OCI-LY1 (cell line): ENCODE data around the gene CCR7.

Source experiments
- H2AFZ ChIP-seq: fragments of 200-600 bp; sonication (generic), shearing (Covaris generic); 2 replicates; pipeline ENCODE4 v1.6.0; 2014; ENCODE audit warnings: antibody characterized with exemption, mild to moderate bottlenecking, low read length
- H3F3A ChIP-seq: fragments of 200-600 bp; sonication (generic), shearing (Covaris generic); 2 replicates; pipeline ENCODE4 v1.6.0; 2014; ENCODE audit warnings: mild to moderate bottlenecking, antibody characterized with exemption, low read length, moderate library complexity; ENCODE audit not compliant: insufficient read depth
- H3K27ac ChIP-seq: fragments of 200-600 bp; sonication (generic); 2 replicates; pipeline ENCODE4 v1.5.1; 2014; ENCODE audit warnings: low read length, mixed run types, mild to moderate bottlenecking, low read depth; ENCODE audit not compliant: poor library complexity, severe bottlenecking
- H3K27me3 ChIP-seq: fragments of 200-600 bp; sonication (generic); 2 replicates; pipeline ENCODE4 v1.6.0; 2014; ENCODE audit warnings: antibody characterized with exemption, mild to moderate bottlenecking, low read length, moderate library complexity; ENCODE audit not compliant: insufficient read depth
- H3K36me3 ChIP-seq: fragments of 200-600 bp; sonication (generic); 2 replicates; pipeline ENCODE4 v1.6.1; 2014; ENCODE audit warnings: mild to moderate bottlenecking, antibody characterized with exemption, low read length, moderate library complexity, mixed read lengths; ENCODE audit not compliant: insufficient read depth
- H3K4me1 ChIP-seq: fragments of 200-600 bp; sonication (generic); 2 replicates; pipeline ENCODE4 v1.5.1; 2014; ENCODE audit warnings: mild to moderate bottlenecking, low read length, moderate library complexity; ENCODE audit not compliant: insufficient read depth, severe bottlenecking
- H3K4me2 ChIP-seq: fragments of 200-600 bp; sonication (generic), shearing (Covaris generic); 2 replicates; pipeline ENCODE4 v1.6.1; 2014; ENCODE audit warnings: low read length
- H3K4me3 ChIP-seq: fragments of 200-600 bp; sonication (generic); 2 replicates; pipeline ENCODE4 v1.5.1; 2014; ENCODE audit warnings: low read length, low read depth, mild to moderate bottlenecking, mixed read lengths; ENCODE audit not compliant: poor library complexity, severe bottlenecking
- H3K79me2 ChIP-seq: fragments of 200-600 bp; shearing (Covaris generic); 2 replicates; pipeline ENCODE4 v1.6.1; 2016; ENCODE audit warnings: mixed run types, low read length, mixed read lengths; ENCODE audit not compliant: insufficient read depth
- H3K9ac ChIP-seq: fragments of 200-600 bp; sonication (generic), shearing (Covaris generic); 2 replicates; pipeline ENCODE4 v1.6.1; 2014; ENCODE audit warnings: mild to moderate bottlenecking, low read length, mixed read lengths
- H3K9me2 ChIP-seq: fragments of 200-600 bp; sonication (generic), shearing (Covaris generic); 2 replicates; pipeline ENCODE4 v1.6.1; 2014; ENCODE audit warnings: low read depth, mild to moderate bottlenecking, low read length, mixed read lengths
- H3K9me3 ChIP-seq: fragments of 200-600 bp; shearing (Covaris generic); 2 replicates; pipeline ENCODE4 v1.6.1; 2014; ENCODE audit warnings: low read length, mixed read lengths
- H4K20me1 ChIP-seq: fragments of 200-600 bp; sonication (generic), shearing (Covaris generic); 2 replicates; pipeline ENCODE4 v1.6.0; 2016; ENCODE audit warnings: mild to moderate bottlenecking, low read length; ENCODE audit not compliant: insufficient read depth
- CTCF ChIP-seq: fragments of 200-600 bp; sonication (generic), shearing (Covaris generic); IDR thresholded peaks from 2 replicates; pipeline ENCODE4 v1.5.1; 2017; ENCODE audit warnings: mild to moderate bottlenecking, antibody characterized with exemption, low read length, moderate library complexity, mixed read lengths
- EZH2 ChIP-seq: fragments of 200-600 bp; sonication (generic), shearing (Covaris generic); IDR thresholded peaks from 2 replicates; pipeline ENCODE4 v1.8.0; 2017; ENCODE audit warnings: borderline replicate concordance, mixed run types, mild to moderate bottlenecking, antibody characterized with exemption, low read length, moderate library complexity, mixed read lengths

The CCR7 gene

GRCh38 chr17:40612599-40613244 lies 47.5 kb upstream of the CCR7 start:
- Histone ChIP-seq H3K79me2 (no peaks in the 10 kb centered on the region), H3K36me3 (no peaks in the 10 kb centered on the region), H2AFZ (no peak overlapping the region), H4K20me1 (no peaks in the 10 kb centered on the region), H3K9ac (no peak overlapping the region), H3K9me2 (no peaks in the 10 kb centered on the region), H3K4me3 (no peak overlapping the region), H3K4me2 (no peak overlapping the region), H3K9me3 (no peaks in the 10 kb centered on the region), H3K4me1 (peaks cover 30% of the 10 kb centered on the region), H3K27ac (no peak overlapping the region), H3F3A (no peaks in the 10 kb centered on the region), H3K27me3 (no peaks in the 10 kb centered on the region)
- no peak for TF ChIP-seq EZH2
- no peak for TF ChIP-seq CTCF

GRCh38 chr17:40611840-40612474 lies 46.7 kb upstream of the CCR7 start:
- H3K36me3 ChIP-seq = no peaks in the 10 kb centered on the region
- TF ChIP-seq CTCF (no peak), EZH2 (no peak)
- H3F3A ChIP-seq = no peaks in the 10 kb centered on the region

GRCh38 chr17:40610359-40610758 lies 45.1 kb upstream of the CCR7 start:
- no peak overlapping the region for H3K4me3 ChIP-seq
- H3K9me2 ChIP-seq = no peaks in the 10 kb centered on the region
- H3K79me2 ChIP-seq = no peaks in the 10 kb centered on the region
- H4K20me1 ChIP-seq = no peaks in the 10 kb centered on the region
- H2AFZ ChIP-seq = no peak overlapping the region
- H3F3A ChIP-seq = no peaks in the 10 kb centered on the region
- no peak for TF ChIP-seq CTCF
- TF ChIP-seq EZH2 = no peak
- no peaks in the 10 kb centered on the region for H3K36me3 ChIP-seq
- peaks cover 22% of the 10 kb centered on the region for H3K4me1 ChIP-seq
- H3K4me2 ChIP-seq = no peak overlapping the region
- H3K27me3 ChIP-seq = no peaks in the 10 kb centered on the region
- H3K9ac ChIP-seq = no peak overlapping the region
- no peak overlapping the region for H3K27ac ChIP-seq
- no peaks in the 10 kb centered on the region for H3K9me3 ChIP-seq

More at GRCh38 chr17:40611840-40612474, 46.7 kb upstream of the CCR7 start:
- Histone ChIP-seq H3K9ac (no peak overlapping the region), H3K27ac (no peak overlapping the region), H3K9me2 (no peaks in the 10 kb centered on the region), H3K4me3 (no peak overlapping the region), H3K4me1 (peaks cover 32% of the 10 kb centered on the region), H4K20me1 (no peaks in the 10 kb centered on the region), H3K27me3 (no peaks in the 10 kb centered on the region), H3K4me2 (no peak overlapping the region), H2AFZ (no peak overlapping the region), H3K9me3 (no peaks in the 10 kb centered on the region), H3K79me2 (no peaks in the 10 kb centered on the region)
